Stimulated activated CD8-positive, alpha-beta memory T cell treated with anti-CD3 and anti-CD28 coated beads, Interleukin-2, amount 100 ng/mL, for 1 hour (primary cell): ENCODE data around the gene ARMC2.
"Not testable (repeated sequence)": the region's sequence is repeated elsewhere in the genome, so short reads cannot be mapped to it uniquely, and the experiment has no call there.

ENCODE experiments used
- DNase-seq, 2 donors: peaks; one replicate each; pipeline ENCODE4 v3.0.0-alpha.2; 2020; ENCODE audit warnings: low read depth in 2 of 2

ARMC2 gene

DNA sequence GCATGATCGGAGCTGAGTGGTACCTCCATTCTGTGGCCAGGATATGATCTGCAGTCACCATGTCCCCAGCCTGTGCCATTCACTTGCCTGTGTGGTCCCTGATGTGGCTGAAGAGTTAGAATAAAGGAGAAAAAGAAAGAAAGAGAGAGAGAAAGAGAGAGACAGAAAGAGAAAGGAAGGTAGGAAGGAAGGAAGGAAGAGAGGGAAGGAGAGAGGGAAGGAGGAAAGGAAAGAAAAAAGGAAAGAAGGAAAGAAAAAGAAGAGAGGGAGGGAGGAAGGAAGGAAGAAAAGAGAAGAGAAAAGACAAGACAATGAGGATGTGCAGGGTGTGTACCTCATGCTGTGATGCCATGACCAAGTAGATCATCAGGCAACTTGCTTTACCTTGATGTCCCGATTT is 22.1 kb downstream of the ARMC2 start:
- DNase-seq, result no peak

DNA sequence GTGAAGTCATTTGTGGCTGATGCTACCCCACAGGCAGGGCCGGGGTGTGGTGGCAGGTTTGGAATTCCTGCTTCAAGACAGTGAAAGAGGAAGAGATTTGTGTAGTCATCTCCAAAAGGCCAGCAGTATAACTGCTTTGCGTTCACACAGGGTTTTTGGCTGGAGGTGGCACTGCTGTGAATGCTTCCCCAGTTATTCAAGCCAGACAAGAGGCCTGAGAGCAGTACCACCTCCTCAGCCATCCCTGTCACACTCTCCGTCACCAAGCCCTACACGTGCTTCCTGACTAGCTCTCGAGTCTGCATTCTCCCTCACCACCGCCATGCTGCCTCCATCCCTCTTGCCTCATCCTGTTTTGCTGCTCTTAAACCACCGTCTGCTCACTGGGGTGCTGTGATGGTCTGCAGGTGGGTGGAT is 23.9 kb downstream of the ARMC2 start:
- DNase-seq, result no peak

DNA sequence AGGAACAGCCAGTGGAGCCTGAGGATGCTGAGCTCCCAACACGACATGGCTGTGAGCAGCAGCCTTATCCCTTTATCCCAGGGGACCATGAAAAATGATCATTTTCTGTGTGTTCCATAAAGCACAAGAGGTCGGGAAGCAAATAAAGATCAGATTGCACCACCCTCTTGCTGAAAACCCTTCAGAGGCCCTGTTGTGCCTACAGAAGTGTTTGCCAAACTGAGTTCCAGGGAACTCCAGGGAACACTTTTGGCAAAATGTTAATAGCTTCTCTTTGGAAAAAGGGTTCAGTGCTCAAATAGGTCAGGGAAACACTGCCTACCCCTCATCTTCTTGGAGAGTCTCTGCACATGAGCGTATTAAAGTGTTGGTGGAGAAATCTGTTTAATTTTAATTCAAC is 24.4 kb downstream of the ARMC2 start:
- DNase-seq, result no peak

DNA sequence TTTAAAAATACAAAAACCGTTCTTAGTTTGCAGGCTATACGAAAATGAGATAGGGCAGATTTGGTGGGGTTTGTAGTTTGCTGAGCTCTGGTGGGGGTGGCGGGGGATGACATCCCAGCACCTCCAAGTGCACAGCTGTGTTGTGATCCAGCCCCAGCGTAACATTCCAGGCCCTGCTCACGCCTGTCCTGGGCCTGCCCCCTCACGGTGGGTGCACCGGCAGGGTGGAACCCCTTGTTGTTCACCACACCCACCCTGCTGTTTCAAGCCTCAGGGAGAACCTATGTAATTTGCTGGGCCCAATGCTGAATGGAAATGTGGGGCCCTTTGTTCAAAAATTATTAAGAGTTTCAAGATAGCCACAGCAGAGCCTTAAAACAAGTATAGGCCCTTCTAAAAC is 25.0 kb downstream of the ARMC2 start:
- no peak for DNase-seq

DNA sequence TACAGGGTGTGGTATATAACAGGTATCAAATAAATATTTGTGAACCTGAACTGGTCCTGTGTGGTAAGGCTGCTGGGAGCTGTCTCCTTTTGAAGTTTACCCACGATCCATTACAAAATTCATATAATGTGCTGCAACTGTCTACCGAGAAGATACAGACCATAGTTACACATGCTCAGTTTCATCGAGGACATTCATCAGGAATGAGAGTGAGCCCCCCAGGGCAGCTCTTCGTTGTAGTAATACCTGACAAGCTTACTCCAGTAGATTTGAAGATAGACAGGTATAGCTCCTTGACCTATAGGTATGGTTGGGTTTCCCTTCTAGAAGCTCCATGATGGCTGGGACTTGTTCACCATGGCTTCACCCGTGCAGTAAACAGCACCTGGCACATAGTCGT is 25.7 kb downstream of the ARMC2 start:
- DNase-seq, result no peak

DNA sequence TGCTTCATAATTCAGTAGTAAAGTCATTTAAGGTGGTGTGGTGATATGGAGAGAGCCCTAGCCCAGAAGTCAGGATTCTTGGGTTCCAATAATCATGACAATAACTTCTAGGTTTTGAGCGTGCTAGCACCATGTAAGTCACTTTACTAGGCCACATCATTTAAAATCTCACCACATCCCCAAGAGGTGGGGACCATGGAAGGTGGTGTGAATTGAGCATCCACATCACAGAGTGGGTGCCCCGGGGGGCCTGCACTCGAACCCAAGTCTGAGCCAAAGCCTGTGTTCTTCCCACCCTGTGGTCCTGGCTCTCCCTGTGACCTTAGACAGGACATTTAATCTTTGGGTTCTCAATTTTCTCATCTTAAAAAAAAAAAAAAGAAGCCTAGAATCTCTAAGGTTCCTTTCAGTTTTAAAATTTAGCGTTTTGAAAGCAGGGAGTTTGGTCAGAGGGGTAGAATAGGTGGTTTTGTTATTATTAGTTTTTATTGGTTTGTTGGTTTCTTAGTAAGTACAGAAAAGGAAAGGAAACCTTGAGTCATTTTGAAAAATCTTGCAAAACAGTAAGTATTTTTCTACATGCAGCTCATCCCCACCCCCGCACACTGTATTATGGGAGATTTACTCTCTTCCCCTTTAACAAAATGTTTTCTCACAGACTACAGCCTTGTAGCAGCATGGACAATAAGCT is 26.4 kb downstream of the ARMC2 start:
- no peak for DNase-seq

DNA sequence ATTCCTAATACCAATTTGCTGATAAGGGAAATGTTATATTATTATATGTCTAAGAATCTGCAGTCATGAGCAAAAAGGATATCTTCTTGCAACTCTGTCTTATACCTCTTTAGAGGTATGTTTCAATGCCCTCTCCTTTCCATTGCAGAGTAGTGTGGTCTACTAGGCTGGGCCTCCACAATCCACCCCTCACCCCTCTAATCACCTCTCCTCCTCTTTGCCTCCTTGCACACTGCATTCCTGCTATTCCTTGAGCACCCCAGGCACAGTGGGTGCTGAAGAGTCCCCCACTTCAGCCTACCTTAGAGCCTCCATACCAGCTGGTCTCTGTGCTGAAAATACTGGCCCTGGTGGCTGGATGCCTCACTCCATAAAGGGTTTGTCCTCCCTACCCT is 26.9 kb downstream of the ARMC2 start:
- no peak for DNase-seq

DNA sequence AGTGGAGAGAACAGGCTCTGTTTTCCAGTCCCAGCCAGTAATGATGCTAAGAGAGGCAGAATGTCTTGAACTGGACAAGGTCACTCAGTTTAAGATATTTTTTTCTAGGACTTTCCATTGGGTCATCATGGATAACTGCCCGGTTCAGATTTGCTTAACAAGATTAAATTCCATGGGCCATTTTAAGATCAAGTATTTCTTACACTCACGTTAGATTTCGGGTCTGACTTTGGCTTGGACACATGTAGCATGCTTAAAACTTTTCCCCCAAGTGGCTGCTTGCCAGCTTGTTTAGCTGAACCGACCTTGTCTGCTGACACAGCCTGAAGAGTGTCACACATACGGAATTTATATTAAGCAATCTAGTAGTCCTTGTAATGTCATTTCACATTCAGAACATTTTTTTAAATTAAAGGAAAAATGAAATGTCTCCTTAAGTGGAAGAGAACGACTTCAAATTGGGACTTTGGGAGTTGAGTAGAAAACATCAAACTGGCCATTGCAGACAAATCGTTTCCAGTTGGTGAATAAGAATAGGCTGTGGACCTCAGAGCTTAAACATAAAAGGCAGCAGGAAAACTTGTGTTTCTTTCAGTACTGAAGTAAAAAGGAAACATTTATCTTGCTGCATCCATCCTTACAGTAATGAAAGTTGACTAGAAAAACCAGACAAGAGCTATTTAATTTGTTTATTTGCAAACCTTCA is 29.0 kb downstream of the ARMC2 start:
- no peak for DNase-seq

DNA sequence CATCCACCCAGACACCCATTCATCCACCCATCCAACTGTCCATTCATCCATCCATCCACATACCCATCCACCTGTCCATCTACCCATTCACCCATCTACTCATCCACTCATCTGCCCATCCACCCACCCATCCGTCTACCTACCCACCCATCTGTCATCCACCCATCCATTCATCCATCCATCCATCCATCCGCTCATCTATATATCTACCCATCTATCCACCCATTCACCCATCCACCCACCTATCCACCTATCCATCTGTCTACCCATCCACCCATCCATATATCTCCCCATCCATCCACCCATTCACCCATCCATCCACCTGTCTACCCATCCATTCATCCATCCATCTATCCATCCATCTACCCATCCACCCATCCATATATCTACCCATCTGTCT is 30.7 kb downstream of the ARMC2 start:
- no peak for DNase-seq

DNA sequence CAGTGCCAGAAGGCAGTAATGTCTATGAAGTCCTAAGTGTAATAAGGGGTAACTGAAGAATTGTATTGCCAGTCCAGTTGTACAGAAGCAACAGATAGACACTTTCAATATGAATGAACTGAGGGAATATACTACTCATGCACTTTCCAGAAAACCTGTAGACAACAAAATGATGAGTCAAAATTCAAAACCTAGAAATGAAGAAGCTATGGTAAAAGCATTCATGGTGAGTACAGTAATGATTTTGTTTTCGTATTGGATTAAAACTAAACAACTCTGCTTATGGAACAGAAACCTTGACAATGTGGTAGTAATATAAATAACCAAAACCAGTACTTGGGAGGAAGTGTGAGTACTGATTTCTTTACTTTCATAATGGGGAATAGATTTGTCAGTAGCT is 35.0 kb downstream of the ARMC2 start:
- DNase-seq, result no peak

DNA sequence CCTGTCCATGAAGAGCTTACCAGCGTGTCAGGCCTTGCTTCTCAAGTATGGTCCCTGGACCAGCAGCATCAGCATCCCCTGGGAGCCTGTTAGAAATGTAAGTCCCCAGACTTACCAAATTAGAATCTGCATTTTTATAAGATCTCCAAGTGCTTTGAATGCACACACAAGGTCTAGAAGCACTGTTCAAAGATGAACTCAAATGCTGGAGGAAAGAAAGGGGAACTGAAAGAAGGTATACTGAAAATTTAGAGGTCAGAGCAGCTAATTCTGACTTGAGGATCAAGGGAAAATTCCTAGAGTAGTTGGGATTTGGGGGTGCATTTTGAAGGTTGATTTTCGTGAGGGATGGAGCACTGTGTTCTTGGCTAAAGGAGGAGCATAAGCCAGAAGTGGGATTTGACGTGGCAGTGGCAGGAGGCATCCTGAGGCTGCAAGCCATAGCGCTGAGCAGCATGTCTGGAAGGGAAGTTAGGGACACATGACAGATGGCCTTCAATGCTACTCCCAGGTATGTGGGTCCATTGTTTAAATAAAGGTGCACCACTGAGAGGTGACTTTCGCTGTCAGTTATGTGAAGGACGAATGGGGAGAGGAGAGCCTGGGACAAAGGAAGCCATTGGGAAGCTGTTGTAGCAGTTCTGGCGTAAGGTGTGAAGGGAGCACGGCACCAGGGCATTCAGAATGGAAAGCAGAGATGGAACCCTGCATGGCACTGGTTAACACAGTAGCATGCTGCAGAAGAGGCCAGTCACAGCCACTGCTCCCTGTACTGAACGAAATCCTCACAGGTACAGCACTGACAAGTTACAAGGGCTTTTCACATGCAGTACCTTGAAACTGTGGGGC is 36.2 kb downstream of the ARMC2 start:
- DNase-seq, result no peak

DNA sequence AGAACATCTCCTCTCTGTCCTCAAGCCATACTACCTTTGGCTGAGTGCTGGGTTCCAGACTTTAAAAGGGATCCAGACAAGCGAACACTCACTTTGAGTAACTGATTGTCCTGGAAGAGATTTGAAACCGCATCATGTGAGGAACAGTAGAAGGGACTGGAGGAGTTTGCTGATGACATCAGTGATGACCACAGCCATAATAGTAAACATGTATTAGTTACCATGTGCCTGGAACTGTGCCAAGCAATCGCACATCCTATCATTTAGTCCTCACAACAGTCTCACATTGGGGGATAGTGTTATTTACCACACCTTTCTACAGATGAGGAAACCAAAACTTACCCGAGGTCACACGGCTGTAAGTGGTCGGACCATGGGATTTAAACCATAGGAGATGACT is 39.8 kb downstream of the ARMC2 start:
- no peak for DNase-seq

DNA sequence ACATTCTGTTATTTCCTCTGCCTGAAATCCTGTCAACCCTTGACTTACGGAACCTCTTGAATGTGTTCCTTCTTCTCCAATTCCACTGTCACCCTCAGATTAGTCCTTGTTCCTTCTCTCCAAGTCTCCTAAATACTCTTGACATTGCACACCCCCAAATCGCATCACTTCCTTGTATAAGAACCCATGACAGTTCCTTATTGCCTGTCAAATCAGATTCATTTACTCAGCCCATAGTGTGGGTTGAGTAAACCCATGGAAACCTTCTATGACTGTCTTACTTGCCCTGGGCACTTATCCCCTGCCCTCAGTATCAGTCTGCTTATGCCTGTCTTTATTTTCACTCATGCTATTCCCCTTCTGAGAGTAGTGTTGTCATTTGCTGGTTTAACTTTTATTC is 40.5 kb downstream of the ARMC2 start:
- no peak for DNase-seq

DNA sequence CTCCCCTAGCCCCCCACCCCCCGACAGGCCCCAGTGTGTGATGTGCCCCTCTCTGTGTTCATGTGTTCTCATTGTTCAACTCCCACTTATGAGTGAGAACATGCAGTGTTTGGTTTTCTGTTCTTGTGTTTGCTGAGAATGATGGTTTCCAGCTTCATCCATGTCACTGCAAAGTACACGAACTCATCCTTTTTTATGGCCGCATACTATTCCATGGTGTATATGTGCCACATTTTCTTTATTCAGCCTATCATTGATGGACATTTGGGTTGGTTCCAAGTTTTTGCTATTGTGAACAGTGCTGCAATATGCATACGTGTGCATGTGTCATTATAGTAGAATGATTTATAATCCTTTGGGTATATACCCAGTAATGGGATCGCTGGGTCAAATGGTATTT is 42.7 kb downstream of the ARMC2 start:
- not testable (repeated sequence) for DNase-seq

DNA sequence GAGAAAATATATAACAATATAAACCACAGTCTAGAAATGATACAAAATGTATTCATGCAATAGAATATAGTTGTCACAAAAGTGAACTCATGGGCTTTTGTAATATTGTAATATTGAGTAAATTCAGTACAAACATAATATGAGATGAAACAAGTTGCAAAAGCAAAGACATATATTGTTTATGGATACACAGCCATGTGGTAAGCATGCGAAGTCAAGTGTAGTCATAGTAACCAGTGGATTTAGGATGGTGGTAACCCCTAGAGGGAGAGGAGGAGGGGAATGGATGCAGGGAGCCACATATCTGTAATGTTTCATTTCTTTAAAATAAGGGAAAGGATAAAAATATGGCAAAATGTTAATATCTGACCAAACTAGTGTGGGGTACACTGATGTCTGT is 47.3 kb downstream of the ARMC2 start:
- DNase-seq, result no peak

DNA sequence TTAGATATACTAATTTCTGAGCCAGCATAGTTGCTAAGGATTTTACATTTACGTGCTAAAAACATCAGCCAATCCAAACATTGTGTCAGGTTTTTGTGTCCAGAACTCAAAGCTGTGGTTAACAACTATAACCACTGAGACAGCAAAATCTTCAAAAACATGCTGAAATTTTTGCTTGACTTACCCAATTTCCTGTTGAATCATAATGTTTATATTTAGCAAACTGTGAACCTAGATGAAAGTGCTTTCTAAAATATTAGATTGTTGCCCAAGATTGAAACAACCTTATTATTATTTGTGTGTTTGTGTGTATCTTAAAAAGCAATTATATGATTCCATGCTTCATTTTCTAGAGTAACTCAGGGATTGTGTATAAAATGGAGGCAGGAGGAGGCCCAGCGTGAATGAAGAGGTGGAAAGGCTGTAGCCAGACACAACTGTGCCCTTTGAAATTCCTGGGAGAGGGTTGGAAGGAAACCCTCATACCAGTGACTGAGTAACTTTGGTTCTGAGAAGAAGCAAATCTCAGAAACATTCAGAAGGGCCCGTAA is 48.0 kb downstream of the ARMC2 start:
- DNase-seq, result no peak

DNA sequence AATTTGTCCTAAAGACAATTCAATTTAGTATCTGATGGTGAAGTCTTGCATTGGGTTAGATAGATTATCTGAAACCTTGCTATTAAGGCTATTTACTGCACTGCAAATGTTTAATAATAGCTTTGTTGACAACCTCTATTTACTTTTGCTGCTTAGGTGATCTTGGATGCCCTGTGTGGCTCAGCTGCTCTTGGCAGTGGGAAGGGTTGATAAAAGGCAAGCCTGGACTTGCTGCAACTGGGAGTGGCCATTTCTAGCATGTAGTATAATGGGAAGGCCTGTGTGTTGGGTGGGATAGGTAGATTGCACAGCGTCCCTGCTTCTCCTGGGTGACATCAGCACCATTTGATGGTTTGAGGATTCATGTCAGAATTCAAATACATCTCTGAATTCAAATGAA is 49.1 kb downstream of the ARMC2 start:
- DNase-seq, result no peak

DNA sequence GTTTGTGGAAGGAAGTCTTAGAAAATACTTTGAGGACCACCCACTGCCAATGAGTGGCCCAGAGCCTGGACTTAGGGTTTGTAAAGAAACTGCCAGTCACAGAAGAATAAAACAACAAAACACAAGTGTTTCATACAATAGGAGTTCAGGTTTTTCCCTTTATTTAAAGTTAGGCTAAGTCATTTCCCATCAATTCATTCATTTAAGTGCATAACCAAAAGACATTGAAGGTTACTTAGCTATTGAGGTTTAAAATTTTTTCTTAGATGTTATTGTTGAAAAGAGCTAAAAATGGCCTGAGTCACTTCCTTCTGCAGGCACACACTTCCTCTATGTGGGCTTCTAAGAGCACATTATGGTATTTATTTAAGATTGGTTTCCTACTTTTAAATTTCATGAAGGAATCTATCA is 54.2 kb downstream of the ARMC2 start:
- DNase-seq, result no peak

DNA sequence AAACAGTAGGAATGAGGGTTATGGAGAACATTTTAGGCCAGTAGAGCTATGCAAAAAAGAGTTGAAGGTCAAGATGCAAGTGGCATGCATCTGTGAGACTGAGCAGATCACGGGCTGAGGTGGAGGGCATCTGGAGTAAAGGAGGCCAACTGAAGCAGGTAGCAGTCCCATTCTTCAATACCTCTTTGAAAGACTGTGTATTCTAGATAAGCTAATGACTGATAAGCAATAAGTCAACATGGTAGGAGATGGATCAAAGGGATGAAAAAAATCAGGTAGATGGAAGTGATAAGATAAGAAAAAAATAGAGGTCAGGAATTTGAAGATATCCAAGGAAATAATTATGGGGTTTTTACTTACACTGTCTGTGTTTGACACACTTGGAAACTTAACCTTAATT is 55.6 kb downstream of the ARMC2 start:
- DNase-seq, result no peak

DNA sequence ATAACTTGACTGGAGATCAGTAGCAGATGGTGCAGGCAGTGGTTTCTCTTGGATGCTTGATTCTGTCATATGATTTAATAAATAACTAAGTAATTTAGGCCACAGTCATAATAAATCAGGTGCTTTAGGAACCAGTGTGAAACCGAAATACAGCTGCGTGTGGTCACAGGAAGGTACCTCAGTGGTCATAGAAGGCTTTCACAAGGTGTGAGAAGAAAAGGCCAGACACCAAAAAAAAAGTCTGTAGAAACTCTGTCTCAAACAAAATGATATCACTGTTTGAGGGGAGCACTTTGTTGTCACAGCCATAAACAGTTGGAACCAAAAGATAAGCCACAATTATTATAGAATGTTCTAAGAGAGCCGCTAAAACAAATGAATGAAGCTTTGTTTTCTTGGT is 56.5 kb downstream of the ARMC2 start:
- no peak for DNase-seq

DNA sequence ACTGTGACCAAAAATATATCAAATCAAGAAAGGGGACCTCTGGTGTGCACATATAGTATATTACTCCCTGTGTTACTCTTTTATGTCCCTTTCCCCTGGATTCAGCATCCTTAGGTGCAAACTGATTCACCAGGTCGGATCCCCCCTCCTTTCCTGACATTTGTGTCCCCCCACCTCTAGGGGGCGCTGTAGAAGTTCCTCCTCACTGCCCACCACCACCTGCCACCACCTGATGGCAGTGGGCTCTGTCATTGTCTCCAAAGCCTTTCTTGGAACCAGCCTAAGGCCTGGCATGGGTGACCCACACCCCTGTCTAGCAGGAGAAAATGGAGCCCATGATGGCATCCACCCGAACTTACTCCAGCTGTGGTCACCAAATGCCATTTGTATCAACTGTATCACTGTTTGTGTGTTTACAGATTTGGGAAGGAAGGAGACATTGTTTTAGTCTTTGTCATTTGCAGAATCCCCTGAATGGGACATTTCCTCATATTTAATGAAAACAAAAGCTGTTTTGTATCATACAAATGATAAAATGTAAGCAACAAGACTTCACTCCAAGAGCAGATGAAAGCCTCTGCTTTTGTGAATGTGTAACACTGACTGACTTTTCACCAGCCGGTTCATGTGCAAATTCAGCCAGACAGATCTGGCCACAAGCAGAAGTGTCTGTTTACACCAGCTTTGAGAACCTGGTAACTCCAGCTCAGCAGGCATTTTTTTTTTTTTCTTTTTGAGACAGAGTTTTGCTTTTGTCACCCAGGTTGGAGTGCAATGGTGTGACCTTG is 66.2 kb downstream of the ARMC2 start:
- DNase-seq, result no peak

DNA sequence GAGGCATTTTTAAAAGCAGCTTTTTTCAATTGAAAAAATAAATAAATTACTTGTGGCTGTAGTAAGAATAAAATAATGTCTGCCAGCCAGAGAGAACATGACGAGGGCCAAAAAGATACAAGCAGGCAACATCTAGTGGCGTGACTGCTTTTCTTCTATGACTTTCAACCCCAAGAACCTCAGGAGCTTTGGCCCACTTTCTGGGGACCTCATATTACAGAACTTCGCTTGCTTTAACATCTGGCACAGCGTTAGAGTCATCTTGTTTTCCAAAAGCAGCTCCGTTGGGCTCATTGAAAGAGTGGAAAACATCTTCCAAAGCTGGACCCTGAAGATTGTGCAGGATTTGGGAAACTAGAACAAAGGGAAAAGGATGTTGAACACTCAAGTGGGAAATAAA is 67.0 kb downstream of the ARMC2 start:
- DNase-seq, result no peak
